ENCODE measurements around the gene RARRES2.

RARRES2 gene

DNA sequence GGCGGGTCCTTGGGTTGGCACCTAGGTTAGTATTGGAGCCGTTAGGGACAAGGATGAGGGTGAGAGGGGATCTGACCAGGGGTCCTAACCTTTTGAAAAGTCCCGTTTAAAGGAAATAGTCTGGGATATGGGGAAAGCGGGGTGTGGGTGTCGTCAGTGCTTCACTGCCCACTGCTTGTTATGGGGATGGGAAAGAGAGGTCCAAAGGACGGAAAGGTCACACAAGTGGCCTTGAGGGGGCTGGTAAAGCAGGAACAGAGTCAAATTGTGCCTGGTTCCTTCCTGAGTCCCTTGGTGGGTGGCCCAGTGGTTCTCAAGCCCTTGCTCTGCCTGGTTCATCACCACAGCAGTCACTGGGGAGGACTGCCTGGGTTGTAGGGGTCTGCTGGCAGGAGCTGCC lies 35.1 kb upstream of the RARRES2 start:
- no peak for DNase-seq

DNA sequence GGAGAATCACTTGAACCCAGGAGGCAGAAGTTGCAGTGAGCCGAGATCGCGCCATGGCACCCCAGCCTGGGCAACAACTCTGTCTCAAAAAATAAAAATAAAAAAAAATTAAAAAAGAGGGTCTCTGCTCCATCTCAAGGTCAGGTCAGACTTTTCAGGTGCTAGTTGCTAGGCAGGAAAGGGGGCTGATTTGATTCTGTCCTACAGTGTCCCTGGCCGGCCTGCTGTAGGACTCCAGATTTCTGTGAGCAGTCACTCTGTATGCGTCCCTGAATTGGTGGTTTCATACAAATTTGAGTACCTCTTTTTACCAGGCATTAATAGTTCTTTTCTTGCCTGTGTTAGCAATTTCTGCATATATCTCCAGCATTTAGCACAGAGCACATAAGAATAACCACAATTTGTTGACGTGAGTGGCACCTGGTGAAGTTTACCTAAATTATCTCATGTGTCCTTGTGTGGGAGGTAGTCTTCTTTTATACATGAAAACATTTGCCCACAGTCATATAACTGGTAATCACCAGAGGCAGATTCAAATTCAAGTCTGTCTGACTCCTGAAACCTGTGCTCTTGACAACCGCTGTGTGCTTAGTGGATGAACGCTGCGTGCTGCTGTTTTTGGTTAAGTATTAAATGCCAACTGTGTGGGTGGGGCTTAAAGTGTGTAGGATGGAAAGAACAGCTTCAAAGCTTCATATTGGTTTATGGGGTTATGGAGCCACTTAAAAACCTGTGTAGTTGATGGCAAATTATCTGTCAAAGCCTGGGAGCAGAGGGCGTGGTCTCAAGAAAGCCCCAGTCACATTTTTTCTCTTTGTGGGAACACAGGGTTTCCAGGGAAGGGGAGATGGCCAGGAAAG lies 34.5 kb upstream of the RARRES2 start:
- DNase-seq = peak; percentile 41

DNA sequence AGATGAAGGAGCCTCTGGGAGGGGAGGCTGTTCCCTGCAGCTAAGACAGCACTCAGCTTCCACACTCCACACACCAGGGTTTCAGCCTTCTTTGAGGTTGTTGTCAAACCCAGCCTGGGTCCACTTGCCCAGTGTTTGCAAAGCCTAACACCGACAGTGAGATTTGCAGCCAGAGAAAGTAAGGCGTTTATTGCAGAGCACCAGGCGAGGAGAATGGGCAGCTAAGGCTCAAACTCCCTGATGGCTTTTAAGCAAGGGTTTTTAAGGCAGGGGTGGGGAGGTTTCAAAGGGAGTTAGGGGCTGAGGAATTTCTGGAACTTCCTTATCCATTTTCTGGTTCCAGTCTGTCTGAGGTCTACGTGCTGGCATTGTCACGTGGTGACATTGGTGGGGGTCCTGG lies 33.0 kb upstream of the RARRES2 start:
- DNase-seq = no peak

DNA sequence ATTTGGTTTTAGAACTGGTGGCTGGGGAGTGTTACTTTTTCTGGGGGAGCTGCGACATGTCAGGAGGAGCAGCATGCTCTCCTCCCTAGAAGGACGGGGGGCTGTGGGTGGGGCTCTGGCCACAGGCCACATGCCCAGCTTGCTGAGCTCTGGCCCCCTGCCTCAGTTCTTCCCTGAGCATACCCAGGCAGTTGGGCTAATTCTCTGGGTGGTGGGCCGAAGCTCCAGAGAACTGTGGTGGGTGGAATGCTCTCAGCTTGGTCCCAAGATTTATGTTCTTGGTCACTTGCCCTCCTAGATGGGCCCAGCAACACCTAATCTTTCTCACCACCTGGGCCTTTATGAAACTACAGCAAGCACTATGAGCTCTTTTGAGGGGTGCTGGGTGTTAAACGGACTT lies 32.6 kb upstream of the RARRES2 start:
- no peak for DNase-seq

DNA sequence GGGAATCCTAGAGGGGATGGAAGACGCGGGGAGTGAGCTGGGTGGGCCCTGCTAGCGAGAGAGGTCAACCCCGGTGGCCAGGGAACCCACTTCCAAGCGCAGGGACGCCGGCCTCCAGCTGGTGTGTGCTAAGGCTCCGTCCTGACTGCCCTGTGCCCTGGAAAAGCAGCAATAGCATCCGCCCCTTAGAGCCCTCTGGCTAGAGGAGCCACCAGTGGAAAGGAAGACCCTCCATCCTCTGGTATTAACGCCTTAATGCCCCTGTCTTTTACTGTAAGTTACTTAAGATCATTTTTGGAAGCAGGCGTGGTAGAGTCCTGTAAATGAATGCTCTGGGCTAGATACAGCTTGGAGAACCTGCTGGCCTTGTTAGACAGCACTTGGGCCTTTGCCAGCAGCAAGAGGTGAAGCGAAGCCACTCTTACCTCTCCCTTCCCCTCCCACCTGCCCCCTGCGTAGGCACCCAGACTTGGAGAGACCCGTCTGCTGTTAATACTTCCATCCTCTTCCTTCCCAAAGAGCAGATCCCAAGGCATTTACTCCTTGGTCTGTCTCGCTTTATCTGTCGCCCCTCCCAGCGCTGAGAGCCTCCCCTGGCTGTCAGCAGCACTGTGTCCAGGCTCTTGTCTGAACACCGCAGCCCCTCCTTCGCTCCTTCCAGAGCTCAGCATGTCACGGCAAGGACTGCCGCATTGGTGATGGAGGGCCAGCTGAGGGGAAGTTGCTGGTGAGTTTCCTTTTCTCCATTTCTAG lies 31.8 kb upstream of the RARRES2 start:
- no peak for DNase-seq

DNA sequence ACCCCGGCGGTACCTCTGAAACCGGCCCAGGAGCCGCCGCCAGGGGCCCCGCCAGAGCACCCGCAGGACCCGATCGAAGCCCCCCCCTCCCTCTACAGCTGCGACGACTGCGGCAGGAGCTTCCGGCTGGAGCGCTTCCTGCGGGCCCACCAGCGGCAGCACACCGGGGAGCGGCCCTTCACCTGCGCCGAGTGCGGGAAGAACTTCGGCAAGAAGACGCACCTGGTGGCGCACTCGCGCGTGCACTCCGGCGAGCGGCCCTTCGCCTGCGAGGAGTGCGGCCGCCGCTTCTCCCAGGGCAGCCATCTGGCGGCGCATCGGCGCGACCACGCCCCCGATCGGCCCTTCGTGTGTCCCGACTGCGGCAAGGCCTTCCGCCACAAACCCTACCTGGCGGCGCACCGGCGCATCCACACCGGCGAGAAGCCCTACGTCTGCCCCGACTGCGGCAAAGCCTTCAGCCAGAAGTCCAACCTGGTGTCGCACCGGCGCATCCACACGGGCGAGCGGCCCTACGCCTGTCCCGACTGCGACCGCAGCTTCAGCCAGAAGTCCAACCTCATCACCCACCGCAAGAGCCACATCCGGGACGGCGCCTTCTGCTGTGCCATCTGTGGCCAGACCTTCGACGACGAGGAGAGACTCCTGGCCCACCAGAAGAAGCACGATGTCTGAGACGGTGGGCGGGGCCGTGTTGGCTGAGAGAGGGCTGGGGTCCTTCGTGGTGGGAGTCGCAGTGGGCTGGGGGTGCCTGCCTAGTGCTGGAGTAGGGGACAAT lies 31.0 kb upstream of the RARRES2 start:
- DNase-seq = no peak

DNA sequence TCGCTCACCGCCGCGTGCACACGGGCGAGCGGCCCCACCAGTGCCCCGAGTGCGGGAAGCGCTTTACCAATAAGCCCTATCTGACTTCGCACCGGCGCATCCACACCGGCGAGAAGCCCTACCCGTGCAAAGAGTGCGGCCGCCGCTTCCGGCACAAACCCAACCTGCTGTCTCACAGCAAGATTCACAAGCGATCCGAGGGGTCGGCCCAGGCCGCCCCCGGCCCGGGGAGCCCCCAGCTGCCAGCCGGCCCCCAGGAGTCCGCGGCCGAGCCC lies 30.5 kb upstream of the RARRES2 start:
- DNase-seq = no peak

DNA sequence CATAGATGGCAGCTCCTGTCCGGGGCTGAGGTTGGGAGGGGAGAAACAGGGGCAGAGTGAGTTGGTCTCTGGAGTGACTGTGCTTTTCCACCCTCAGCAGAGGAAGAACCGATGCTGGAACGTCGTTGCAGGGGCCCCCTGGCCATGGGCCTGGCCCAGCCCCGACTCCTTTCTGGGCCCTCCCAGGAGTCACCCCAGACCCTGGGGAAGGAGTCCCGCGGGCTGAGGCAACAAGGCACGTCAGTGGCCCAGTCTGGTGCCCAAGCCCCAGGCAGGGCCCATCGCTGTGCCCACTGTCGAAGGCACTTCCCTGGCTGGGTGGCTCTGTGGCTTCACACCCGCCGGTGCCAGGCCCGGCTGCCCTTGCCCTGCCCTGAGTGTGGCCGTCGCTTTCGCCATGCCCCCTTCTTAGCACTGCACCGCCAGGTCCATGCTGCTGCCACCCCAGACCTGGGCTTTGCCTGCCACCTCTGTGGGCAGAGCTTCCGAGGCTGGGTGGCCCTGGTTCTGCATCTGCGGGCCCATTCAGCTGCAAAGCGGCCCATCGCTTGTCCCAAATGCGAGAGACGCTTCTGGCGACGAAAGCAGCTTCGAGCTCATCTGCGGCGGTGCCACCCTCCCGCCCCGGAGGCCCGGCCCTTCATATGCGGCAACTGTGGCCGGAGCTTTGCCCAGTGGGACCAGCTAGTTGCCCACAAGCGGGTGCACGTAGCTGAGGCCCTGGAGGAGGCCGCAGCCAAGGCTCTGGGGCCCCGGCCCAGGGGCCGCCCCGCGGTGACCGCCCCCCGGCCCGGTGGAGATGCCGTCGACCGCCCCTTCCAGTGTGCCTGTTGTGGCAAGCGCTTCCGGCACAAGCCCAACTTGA lies 29.9 kb upstream of the RARRES2 start:
- no peak for DNase-seq

DNA sequence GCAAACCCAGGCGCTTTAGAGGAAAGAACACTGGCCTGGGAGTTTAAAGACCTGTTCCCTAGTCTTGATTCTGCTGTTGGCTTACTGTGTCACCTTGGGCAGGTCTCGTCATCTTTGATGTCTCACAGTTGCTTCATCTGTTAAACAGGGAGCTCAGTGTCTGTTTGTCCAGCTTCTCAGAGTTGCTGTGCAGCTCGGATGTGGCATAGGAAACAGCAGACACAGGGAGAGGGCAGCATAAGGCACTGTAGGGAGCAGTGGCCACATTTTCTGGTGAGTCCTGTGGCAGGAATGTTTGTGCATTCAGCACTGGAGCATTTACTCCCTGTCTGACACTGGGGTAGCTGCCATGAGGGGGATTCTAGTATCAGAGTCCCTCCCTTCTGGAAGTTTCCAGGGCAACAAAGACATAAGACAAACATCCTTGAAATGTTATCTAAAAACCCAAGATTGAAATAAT lies 29.2 kb upstream of the RARRES2 start:
- no peak for DNase-seq

DNA sequence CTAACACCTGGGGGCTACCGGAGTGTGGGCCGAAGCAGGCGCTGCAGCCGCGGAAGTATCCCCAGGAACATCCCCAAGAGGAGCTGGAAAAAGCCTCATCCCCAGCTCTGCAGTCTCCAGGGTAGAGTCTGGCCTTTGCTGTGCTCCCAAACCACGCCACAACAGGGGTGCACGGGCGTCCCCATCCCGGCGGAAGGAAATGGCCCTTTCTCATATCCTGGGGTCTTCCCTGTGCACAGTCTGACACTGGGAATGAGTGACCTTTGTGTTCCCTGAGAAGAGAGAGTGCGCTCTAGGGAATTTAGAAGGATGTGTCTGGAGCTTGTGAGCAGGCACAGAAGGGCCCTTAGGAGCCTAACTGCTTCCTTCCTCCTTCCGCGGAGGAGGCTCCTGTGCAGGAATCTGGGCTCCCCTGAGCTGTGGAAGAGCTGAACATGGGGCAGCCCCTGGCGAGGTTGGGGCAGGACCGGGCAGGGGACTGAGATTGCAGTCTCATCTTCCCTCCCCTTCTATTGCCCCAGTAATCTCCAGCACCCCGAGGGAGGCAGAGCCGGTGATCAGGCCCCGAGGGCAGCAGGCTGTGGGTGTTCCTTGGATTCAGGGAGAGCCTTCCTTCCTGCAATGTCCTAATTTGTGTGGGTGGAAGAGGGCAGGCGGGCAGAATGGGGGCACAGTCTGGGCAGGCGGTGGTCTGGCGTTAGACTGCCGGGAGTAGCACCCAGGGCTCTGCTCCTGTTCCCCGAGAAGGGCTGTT lies 28.5 kb upstream of the RARRES2 start:
- no peak for DNase-seq

DNA sequence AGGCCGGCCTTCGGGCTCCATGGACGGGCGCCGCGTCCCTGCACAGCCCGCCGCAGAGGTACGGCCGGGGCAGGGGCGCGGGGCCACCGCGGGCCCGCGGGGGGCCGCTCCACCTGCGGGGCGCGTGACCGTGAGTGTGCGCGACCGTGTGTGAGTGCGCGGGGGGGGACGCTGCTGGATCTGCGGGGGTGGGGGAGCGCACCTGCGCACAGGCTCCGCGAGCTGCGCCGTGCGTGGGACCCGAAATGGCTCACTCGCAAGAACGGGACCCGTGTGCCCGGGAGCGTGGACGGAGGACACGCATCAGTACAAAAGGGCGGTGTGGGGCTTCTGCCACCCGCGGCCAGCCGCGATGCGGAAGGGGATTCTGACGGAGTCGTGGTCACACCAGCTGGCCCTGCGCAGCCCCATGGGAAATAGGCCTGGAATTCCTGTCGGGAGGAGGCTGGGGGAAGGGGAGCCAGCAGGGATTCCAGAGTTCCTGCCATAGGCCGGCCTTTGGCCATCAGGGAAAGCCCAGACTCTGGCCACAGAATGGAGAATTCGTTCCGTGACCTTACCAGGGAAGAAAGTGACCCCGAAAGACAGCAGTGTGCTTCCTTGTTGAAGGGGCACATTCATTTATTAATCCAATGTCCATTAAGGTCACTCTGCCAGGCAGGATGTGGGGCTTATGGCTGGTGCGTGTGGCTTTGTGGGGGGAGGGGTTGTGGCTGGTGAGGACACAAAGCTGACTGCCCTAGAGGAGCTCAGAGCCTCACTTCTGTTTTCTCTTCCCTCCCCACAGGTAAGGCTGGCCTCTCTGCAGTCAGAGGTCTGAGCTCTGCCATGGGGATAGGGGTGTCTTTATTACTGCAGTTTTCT lies 27.7 kb upstream of the RARRES2 start:
- DNase-seq = peak; percentile 51

DNA sequence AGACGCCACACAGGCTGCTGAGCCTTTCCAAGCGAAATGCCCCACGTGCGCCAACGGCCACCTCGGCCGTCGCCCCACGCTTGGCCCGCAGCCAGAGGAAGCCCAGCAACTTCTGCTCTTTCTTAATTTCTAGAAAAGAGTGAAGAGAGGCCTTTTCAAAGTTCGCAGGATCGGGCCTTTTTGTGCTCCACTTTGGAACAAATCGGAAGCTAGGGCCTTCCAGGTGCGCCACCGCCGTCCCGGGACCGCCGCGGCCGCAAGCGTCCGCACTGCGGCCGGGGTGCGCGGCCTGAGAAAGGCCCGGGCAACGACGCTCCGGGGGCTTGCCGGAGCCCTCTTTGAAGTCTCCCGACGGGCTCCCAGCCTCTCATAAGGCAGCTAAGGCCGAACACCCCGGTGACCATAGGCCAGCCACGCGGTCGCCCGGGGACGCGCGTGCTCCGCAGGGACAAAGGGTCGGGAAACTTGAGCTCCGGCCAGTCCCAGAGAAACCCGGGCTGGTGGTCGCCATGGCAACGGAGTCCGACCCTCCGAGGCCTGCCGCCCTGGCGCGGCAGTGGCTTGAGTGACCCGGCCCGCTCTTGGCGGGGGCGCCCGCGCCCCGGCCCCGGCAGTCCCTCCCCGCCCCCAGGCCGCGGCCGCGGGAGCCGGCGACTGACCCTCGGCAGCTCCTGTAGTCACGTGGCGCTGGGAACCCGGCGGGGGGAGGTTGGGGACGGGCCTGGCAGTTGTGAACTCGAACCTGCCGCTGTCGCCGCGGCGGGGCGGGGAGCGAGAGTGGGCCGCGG lies 26.9 kb upstream of the RARRES2 start, which contains the start of gene REPIN1:
TSS of gene REPIN1 (plus strand) at position 727 of the 788 bp plus-strand sequence. CDS start 890 bp downstream, outside the sequence.
- peak; percentile 87 for DNase-seq

DNA sequence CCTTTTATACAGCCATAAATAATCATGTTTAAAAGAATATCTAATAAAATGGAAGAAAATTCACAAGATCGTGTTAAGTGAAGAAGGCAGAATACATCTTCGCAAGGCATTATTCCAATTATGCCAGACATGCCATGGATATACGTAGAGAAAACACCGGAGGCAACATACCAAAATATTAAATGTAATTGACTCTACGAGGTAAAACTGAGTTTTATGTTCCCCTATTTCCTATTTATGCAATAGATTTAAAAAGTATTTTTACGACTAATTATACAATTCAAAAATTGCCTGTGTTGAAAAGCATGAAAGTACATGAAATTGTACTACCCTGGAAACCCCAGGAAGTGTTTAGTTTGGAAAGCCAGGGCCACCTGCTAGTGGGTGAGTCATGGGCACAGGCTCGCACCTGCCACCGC lies 26.3 kb upstream of the RARRES2 start:
- DNase-seq = no peak

DNA sequence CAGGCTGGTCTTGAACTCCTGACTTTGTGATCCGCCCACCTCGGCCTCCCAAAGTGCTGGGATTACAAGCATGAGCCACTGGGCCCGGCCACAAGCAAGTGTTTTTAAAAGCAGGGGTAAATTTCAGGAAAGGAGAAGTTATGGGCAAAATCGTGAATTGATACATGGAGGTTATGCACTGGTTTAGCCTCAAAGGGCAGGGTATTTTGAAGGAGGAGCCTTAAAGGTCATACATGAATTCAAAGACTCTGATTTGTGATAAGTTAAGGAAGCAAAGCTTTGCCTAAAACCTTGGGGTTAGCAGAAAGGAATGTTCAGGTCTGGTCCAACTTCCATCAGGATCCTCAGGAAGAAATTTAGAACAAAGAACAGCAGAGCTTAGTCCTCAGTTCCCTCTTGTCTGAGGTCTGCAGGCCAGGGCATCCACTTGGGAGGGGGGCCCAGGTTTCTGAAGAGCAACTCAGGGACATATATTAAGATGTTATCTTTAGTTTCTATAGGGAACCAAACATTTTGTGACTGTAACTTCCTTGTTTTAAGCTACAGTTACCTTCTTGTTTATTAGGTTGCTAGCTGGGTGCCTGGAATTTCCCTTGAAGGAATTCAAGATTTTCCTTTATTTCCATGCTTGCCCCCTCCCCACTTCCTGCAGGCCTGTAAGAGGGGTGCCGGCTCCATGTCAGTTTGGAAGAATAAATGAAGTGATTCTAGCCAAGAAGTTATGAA lies 24.4 kb upstream of the RARRES2 start:
- DNase-seq = no peak

DNA sequence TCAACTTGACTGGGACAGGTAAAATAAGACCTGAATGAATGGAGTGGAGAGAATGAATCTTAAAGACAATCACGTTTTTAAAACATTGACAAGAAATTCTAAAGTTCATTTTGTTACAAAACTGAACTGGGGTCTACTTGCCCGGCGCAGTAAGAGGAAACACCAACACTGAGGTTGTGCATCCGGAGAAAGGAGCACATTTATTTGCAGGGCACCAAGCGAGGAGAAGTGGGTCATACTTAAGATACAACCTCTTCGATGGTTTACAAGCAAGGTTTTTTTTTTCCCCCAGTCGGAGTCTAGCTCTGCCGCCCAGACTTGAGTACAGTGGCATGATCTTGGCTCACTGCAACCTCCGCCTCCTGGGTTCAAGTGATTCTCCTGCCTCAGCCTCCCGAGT lies 23.8 kb upstream of the RARRES2 start:
- no peak for DNase-seq

DNA sequence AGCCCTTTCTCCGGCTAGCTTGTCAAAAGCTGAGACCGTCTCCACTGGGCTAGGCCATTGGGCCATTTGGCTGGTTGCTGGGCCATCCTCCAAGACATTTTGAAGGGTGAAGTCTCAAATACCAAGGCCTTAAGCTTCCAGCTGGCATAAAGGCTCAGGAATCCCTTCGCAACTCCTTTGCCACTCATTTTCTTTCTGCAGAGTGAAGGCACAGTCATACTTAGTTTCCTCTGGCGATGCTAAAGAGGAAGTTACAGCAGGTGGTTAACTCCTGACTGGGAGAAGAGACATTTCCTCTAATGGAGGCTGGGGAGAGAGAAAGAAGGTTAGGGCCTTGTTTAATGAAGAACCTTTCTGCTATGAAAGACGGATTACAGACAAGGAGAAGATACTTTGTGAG lies 22.4 kb upstream of the RARRES2 start:
- DNase-seq = peak; percentile 44

DNA sequence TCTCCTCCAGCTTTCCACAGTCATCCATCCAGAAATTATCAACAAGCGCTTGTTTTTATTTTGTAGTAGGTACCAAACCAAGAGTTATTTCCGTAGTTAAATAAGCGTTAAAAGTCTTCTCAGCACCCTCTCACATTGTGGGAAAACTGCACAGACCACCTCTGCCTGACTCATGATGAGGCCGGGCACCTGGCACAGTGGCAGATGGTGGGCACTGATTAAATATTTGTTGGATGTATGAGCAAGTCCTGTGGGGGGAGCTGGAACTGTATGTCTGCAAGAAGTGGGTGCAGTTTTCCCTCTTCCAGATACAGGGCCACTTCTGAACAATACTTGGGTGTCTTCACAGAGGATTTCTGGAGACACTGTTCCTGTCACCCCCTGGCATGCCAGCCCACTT lies 21.9 kb upstream of the RARRES2 start:
- no peak for DNase-seq

DNA sequence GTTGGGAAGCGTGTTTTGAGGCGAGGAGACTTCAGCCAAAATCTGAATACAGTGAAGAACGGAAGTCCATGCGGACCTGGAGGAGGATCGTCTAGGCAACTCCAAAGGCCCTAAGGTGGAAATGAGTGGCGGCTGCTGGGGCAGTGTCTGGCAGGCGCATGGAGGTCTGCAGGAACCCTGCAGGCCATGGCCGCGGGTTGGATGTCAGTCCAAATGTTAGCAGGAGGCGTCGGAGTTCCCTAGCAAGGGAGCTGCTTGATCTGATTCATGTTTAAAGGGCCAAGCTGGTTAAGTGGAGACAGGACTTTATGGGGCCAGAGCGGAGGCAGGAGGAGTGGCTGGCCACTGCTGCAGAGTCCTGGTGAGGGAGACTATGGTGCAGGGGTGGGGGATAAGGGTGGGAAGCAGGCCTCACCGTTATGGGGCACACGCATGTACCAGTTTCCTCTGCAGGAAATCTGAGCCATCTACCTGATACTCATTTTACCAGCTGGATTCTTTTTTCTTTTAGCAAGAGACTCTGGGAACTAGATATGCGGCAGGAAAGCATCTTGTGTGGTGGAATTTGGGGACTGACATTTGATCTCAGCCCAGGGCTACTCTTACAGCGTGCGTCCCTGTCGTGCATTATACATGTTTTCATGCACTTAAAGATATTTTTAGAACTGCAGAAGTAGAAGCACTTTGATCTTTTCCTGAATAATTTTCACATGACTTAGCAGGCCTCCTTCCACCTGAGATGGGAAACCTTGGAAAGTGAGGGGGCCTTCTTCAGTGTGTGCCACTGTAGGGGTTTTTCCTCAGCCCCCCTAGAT lies 20.6 kb upstream of the RARRES2 start:
- DNase-seq = no peak

Measured in activated CD4-positive, alpha-beta T cell treated with anti-CD3 and anti-CD28 coated beads, Interleukin-10, Interleukin-2, amounts not matched to agents 100 ng/mL and 50 ng/mL, durations not matched to agents 16 hours and 8 hours (primary cell).